Measurements from ENCODE around the gene C10orf67.

GRCh38 chr10:23363793-23364135 lies 19.2 kb upstream of the C10orf67 start:
- TF ChIP-seq CTCF (conservative IDR thresholded peaks at IDR 0.05; ENCODE audit: low read depth, low read length) (no peak), EZH2phosphoT487 (IDR thresholded peaks at IDR 0.05; ENCODE audit: borderline replicate concordance, low read length) (no peak), EZH2 (IDR thresholded peaks at IDR 0.05; ENCODE audit: low read length, unreplicated experiment) (no peak)
